K562 (cell line): ENCODE data around the gene BLOC1S2. TPM values are rescaled to one million over a fixed set of nuclear protein-coding genes. Genes with fewer than 3 reads are reported as not detected.

Experiments
- PHB2 ChIP-seq: fragments of 450-650 bp; IDR thresholded peaks from 2 replicates; pipeline ENCODE4 v1.6.1; 2017; ENCODE audit warnings: low read depth
- TRIM24 ChIP-seq, 2 experiments: fragments of 450-650 bp; IDR thresholded peaks; 2 replicates each; pipeline ENCODE4 v1.6.1; 2016
- ZBTB2 ChIP-seq: fragments of 450-650 bp; IDR thresholded peaks from 2 replicates; pipeline ENCODE4 v1.6.1; 2016; ENCODE audit warnings: antibody characterized with exemption
- ZBTB40 ChIP-seq, 2 experiments: fragments of 450-650 bp in 1 of 2; sonication (generic) in 1 of 2; formaldehyde crosslinking in 1 of 2; IDR thresholded peaks; 2 replicates each; pipeline versions ENCODE4 v1.7.1 to v1.9.0; 2016 to 2022; ENCODE audit warnings: inconsistent platforms in 1 of 2, mild to moderate bottlenecking in 1 of 2, missing genetic modification reagents in 1 of 2
- ZNF407 ChIP-seq: fragments of 450-650 bp; IDR thresholded peaks from 2 replicates; pipeline ENCODE4 v1.6.1; 2016; ENCODE audit warnings: low read depth
- polyA plus RNA-seq, 8 experiments: library from polyadenylated mRNA; depleted of rRNA in 4 of 8; stranded (reverse) in 5 of 8; unstranded in 3 of 8; fragments of >200 nt; fragmentation: Nextera tagmentation in 2 of 8; fragmentation: Illumina TruSeq in 1 of 8; extraction: Ambion mirVana in 2 of 8; extraction: Trizol in 1 of 8; gene quantifications; 2 replicates each; pipeline versions ENCODE4 v1.2.1 to v1.2.3, GENCODE V29; 2011 to 2014; ENCODE audit warnings: inconsistent platforms in 1 of 8, missing spikeins in 1 of 8
- total RNA-seq, 7 experiments: library from RNA; depleted of rRNA in 6 of 7; stranded (reverse); fragments of >200 nt in 6 of 7; fragmentation: Illumina TruSeq in 2 of 7; extraction: Trizol in 2 of 7; gene quantifications; 2 replicates each; pipeline versions ENCODE4 v1.2.1 to v1.2.3, GENCODE V29; 2011 to 2021; ENCODE audit warnings: low replicate concordance in 1 of 7

The BLOC1S2 gene
- total and polyA plus RNA-seq, 9 of the 15 experiments (the other 6 are each of a cell fraction or from before 2014, with no cell fraction given), result 29.5 to 45.8 (median 34.9) TPM

- TF ChIP-seq ZBTB40 (IDR thresholded peaks at IDR 0.05) (peak; percentile 66; the same call in 1 of the 2 replicates), ZBTB40 (CRISPR knock-in tag; IDR thresholded peaks at IDR 0.05) (no peak), ZBTB2 (peak; percentile 96), TRIM24 (IDR thresholded peaks at IDR 0.05) (0 out of 4 replicates have a peak, but pooled peaks of 1 of the 2 experiments have one; percentile 36), PHB2 (peak; percentile 39; the same call in 1 of the 2 replicates), ZNF407 (no peak)
Measured at GRCh38 chr10:100286051-100287033, at the start of gene BLOC1S2 (continued).
